Testis (tissue), 5 donors: ENCODE measurements around the gene NFIX. TPM values are rescaled to one million over a fixed set of nuclear protein-coding genes. Genes with fewer than 3 reads are reported as not detected.

ENCODE experiments used
- DNase-seq: peaks from one replicate; pipeline ENCODE4 v3.0.0-alpha.2; 2019
- H3K27ac ChIP-seq, 2 donors: fragments of 200-600 bp; sonication (generic); one replicate each; pipeline ENCODE4 v1.5.1; 2019
- H3K27me3 ChIP-seq: fragments of 200-600 bp; sonication (generic); one replicate; pipeline ENCODE4 v1.5.1; 2019
- H3K36me3 ChIP-seq: fragments of 200-600 bp; sonication (generic); one replicate; pipeline ENCODE4 v1.5.1; 2017; ENCODE audit warnings: low read depth; ENCODE audit errors: missing control alignments
- H3K4me1 ChIP-seq: fragments of 200-600 bp; sonication (generic); one replicate; pipeline ENCODE4 v1.5.1; 2019
- H3K4me3 ChIP-seq, 2 donors: fragments of 200-600 bp; sonication (generic); one replicate each; pipeline ENCODE4 v1.5.1; 2017 to 2019
- H3K9me3 ChIP-seq: fragments of 200-600 bp; sonication (generic); one replicate; pipeline ENCODE4 v1.5.1; 2017
- POLR2A ChIP-seq: fragments of 450-650 bp; IDR thresholded peaks from one replicate; pipeline ENCODE4 v1.6.1; 2017; ENCODE audit warnings: antibody characterized with exemption, mild to moderate bottlenecking, moderate library complexity
- WGBS, 2 donors: methylation state at CpG; one replicate each; pipeline ENCODE4 v1.1.5; 2018; 5-methylcytosine and 5-hydroxymethylcytosine counted together
- intact Hi-C: fragments of 100-400 bp; cut with DNase I; formaldehyde crosslinking; loops from one replicate; pipeline ENCODE4 v1.15.1; 2023; ENCODE audit warnings: low total_unique reads
- long read RNA-seq, 2 donors: transcript quantifications; one replicate each; lab custom pipeline, GENCODE V29; 2026
- polyA plus RNA-seq: library from polyadenylated mRNA; stranded (reverse); fragments of 350-450 nt; fragmentation: Illumina TruSeq; extraction: RNeasy Lipid Tissue Mini Kit (QIAGEN cat#74804); gene quantifications from one replicate; pipeline ENCODE4 v1.2.3, GENCODE V29; 2014; ENCODE audit warnings: low read depth, low replicate concordance; ENCODE audit not compliant: insufficient read depth
- total RNA-seq, 2 donors: library from RNA; depleted of rRNA; stranded (reverse); fragments of >200 nt; gene quantifications; one replicate each; pipeline ENCODE4 v1.2.3, GENCODE V29; 2016
- TF ChIP-seq, protein P1 (sequence below), 3 experiments: fragments of 450-650 bp in 2 of 3; fragments of 200-600 bp in 1 of 3; sonication (generic) in 1 of 3; IDR thresholded peaks; one replicate each; pipeline ENCODE4 v1.5.1; 2016 to 2019; ENCODE audit warnings: antibody characterized with exemption in 3 of 3, mild to moderate bottlenecking in 2 of 3, moderate library complexity in 1 of 3

Gene NFIX
- 10 to 100 TPM; 51.7 to 62.4 TPM for total RNA-seq
- polyA plus RNA-seq: 47.4 TPM
- long read RNA-seq, donor 1, transcript NFIX-203 (10 exons, 3,143 nt): major isoform, 16 of 34 reads
- long read RNA-seq, donor 1, partial matches to known transcripts: 0 of 34 reads
- long read RNA-seq, donor 1, other reads (novel, unspliced or antisense): 10 of 34 reads
- long read RNA-seq, donor 2, partial matches to known transcripts: 5 of 10 reads
- long read RNA-seq, donor 2, other reads (novel, unspliced or antisense): 0 of 10 reads

DNA sequence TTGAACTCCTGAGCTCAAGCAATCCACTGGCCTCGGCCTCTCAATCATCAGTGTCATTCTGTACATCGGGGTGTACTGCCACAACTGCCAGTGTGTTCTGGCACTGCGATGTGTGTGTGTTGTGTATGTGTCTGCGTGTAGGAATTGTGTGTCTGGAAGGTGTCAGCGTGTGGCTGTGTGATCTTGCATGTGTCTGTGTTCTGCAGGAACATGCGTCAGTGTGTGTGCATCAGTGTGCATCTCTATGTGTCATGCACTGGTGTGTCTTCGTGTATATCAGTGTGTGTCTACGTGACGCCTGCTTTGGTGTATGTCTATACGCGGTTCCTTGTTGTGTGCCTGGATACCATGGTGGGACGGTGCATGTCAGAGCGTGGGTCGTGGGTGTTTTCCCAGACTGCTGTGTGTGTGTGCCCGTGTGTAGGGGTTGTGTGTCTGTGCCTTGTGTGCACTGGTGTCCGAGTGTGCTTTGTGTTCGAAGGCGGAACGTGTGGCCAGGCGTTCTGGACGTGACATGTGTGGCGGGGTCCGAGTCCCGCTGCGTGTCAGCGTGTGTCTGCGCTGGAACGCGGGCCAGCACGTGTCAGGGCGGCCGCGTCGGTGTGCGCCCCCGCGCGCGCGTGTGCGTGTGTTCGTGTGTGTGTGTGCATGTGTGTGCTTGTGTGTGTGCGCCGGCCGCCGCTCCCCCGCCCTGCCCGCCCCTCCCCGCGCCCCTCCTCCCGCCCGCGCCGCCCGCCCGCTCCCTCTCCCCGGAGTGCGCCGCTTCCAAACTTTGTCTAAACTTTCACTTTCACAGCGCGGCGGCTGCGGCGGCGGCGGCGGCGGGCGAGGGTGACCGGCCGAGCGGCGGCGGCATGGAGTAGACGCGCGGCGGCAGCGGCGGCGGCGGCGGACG is at the start of gene NFIX:
NFIX (plus strand) TSS at position 775 of the 895 bp plus-strand sequence. CDS start 363 bp downstream, outside the sequence.
- Histone ChIP-seq H3K36me3 (no peaks in the 10 kb centered on the region), H3K4me3 (peak within 1 kb of the TSS; percentile 59 to 72), H3K27me3 (no peaks in the 10 kb centered on the region), H3K27ac (peak within 1 kb of the TSS; percentile 86 to 87), H3K4me1 (peaks cover 18% of the 10 kb centered on the region), H3K9me3 (no peaks in the 10 kb centered on the region)
- TF ChIP-seq POLR2A: no peak
- TF ChIP-seq, protein P1, sequence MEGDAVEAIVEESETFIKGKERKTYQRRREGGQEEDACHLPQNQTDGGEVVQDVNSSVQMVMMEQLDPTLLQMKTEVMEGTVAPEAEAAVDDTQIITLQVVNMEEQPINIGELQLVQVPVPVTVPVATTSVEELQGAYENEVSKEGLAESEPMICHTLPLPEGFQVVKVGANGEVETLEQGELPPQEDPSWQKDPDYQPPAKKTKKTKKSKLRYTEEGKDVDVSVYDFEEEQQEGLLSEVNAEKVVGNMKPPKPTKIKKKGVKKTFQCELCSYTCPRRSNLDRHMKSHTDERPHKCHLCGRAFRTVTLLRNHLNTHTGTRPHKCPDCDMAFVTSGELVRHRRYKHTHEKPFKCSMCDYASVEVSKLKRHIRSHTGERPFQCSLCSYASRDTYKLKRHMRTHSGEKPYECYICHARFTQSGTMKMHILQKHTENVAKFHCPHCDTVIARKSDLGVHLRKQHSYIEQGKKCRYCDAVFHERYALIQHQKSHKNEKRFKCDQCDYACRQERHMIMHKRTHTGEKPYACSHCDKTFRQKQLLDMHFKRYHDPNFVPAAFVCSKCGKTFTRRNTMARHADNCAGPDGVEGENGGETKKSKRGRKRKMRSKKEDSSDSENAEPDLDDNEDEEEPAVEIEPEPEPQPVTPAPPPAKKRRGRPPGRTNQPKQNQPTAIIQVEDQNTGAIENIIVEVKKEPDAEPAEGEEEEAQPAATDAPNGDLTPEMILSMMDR (IDR thresholded peaks at IDR 0.05): no peak
- DNase-seq: peak; percentile 59
- 15 to 20% methylated on average over 8 to 40 of the region's 84 CpGs for WGBS, 2 donors
- intact Hi-C loops: no loop called here

DNA sequence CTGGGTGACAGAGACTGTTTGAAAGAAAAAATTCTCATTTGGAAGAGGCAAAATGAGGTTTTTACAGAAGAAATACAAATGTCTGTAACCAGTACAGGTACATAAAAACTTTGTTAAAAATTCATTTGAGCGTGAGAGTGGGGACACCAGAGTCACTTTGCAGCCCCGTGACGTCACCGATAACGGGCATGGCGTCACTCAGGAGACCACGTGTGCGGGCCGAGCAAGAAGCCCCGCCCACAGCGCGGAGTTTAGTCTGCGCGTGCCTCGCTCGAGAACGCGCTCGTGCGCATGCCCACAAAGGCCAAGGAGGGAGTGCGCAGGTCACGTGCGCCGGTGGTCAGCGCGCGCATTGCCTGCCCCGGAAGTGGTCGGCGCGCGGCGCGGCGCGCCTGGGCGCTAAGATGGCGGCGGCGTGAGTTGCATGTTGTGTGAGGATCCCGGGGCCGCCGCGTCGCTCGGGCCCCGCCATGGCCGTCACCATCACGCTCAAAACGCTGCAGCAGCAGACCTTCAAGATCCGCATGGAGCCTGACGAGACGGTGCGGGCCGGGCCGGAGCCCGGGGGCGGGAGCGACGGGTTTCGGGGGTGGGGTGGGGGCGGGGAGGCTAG is 49.7 kb upstream of the NFIX start, which contains the start of gene RAD23A:
RAD23A (plus strand) TSS at position 384 of the 613 bp plus-strand sequence; CDS start at position 471, 87 bp downstream.
- DNase-seq: peak; percentile 98
- intact Hi-C loops: no loop called here
- Histone ChIP-seq H3K4me1 (peaks cover 7% of the 10 kb centered on the region), H3K27me3 (no peaks in the 10 kb centered on the region), H3K27ac (peak within 1 kb of the TSS; percentile 94 to 95), H3K4me3 (peak within 1 kb of the TSS; percentile 98), H3K9me3 (no peaks in the 10 kb centered on the region), H3K36me3 (no peaks in the 10 kb centered on the region)
- WGBS, 2 donors: 1 to 22% methylated on average over 1 to 53 of the region's 62 CpGs
- TF ChIP-seq POLR2A: no peak
- TF ChIP-seq, protein P1 (IDR thresholded peaks at IDR 0.05): peak in 1 of 3 experiments; percentile 8

DNA sequence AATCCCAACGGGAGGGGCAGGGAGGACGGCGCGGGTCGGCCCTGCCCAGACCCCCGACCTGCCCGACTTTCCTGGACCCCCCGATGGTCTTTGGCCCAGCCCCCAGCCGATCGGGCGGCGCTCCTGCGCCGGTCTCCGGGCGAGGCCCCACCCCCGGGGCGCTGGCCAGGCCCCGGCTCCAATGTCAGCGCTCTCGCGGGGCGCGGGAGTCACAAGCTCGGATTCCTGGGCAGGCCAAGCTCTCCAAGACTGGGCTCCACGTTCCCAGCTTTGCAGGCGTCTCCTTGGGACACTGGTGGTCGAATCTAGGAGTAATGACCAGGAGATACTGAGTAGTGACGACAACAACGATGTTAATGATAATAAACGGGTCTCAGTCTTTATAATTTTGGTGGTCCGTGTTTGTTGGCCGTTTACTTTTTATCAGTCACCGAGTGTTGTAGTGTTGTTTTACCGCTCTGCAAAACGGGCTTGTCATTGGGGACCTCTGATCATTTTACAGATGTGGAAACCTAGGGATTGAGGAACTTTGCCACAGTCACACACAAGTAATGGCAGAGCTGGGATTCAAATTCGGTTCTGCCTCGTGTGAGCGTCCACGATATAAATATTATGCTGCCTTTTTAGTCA is 49.1 kb upstream of the NFIX start:
- TF ChIP-seq, protein P1 (IDR thresholded peaks at IDR 0.05): no peak
- no peak for TF ChIP-seq POLR2A
- H3K27ac ChIP-seq: peak overlapping the region; percentile 94 to 95
- intact Hi-C loops: no loop called here
- 1% methylated on average over 17 to 40 of the region's 40 CpGs for WGBS, 2 donors
- H3K27me3 ChIP-seq: no peaks in the 10 kb centered on the region
- DNase-seq: peak; percentile 68
- no peaks in the 10 kb centered on the region for H3K36me3 ChIP-seq
- no peaks in the 10 kb centered on the region for H3K9me3 ChIP-seq
- H3K4me3 ChIP-seq: peak overlapping the region; percentile 98
- peaks cover 7% of the 10 kb centered on the region for H3K4me1 ChIP-seq

DNA sequence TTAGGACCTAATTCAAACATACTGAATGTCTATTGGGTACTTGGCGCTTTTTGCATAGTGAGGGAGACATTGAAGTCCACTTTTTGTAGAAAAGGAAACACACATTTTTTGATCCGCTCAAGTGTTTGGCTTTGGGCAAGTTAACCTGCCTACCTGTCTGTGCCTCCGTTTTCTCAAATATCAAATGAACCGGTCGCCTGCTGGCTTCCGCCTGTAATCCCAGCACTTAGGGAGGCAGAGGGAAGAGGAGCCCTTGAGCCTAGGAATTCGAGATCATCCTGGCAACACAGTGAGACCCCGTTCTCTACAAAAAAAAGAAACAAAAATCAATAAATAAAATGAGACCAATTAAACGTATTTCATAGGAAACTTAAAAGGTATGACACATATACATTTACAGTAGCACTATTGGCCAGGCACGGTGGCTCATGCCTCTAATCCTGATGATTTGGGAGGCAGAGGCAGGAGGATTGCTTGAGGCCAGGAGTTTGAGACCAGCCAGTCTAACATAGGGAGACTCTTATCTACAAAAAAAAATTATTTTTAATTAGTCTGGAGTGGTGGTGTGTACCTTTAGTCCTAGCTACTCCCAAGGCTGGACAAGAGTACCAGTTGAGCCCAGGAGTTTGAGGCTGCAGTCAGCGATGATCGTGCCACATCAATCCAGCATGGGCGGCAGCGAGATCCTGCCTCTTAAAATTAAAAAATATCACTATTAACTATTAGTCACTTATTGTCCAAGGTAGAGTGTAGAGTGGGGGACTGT is 48.4 kb upstream of the NFIX start:
- peak overlapping the region; percentile 98 for H3K4me3 ChIP-seq
- 54 to 57% methylated on average over 14 of the region's 14 CpGs for WGBS, 2 donors
- no peaks in the 10 kb centered on the region for H3K27me3 ChIP-seq
- no peaks in the 10 kb centered on the region for H3K36me3 ChIP-seq
- peak overlapping the region; percentile 94 to 95 for H3K27ac ChIP-seq
- no peaks in the 10 kb centered on the region for H3K9me3 ChIP-seq
- no peak for DNase-seq
- intact Hi-C loops: no loop called here
- H3K4me1 ChIP-seq: peaks cover 7% of the 10 kb centered on the region
- TF ChIP-seq, protein P1 (IDR thresholded peaks at IDR 0.05): no peak
- no peak for TF ChIP-seq POLR2A
